ENCODE results near the gene CRYBG1.

CRYBG1 gene

GRCh38 chr6:106473812-106474211 lies 113.3 kb downstream of the CRYBG1 start:
- TF ChIP-seq CEBPB (IDR thresholded peaks at IDR 0.05) (no peak), REST (IDR thresholded peaks at IDR 0.05; ENCODE audit: low read depth) (no peak), ZBTB7A (IDR thresholded peaks at IDR 0.05; ENCODE audit: low read depth) (no peak), CREB1 (IDR thresholded peaks at IDR 0.05; ENCODE audit: low read depth) (no peak), TEAD4 (IDR thresholded peaks at IDR 0.05) (no peak), EP300 (IDR thresholded peaks at IDR 0.05; ENCODE audit: borderline replicate concordance) (no peak), FOXM1 (IDR thresholded peaks at IDR 0.05; ENCODE audit: borderline replicate concordance, low read depth) (no peak), YY1 (IDR thresholded peaks at IDR 0.05; ENCODE audit: low read depth) (no peak)

GRCh38 chr6:106474466-106474865 lies 113.9 kb downstream of the CRYBG1 start:
- TF ChIP-seq EGR1 (IDR thresholded peaks at IDR 0.05): no peak
- TF ChIP-seq TEAD4 (IDR thresholded peaks at IDR 0.05): no peak

- no peak for TF ChIP-seq TAF1 (IDR thresholded peaks at IDR 0.05; ENCODE audit: low read depth)
- TF ChIP-seq EGR1 (IDR thresholded peaks at IDR 0.05): no peak
- TF ChIP-seq REST (IDR thresholded peaks at IDR 0.05; ENCODE audit: low read depth): no peak
- TF ChIP-seq USF1 (IDR thresholded peaks at IDR 0.05): no peak
- TF ChIP-seq TEAD4 (IDR thresholded peaks at IDR 0.05): no peak
- no peak for TF ChIP-seq FOXM1 (IDR thresholded peaks at IDR 0.05; ENCODE audit: borderline replicate concordance, low read depth)
- no peak for TF ChIP-seq RAD21 (IDR thresholded peaks at IDR 0.05; ENCODE audit: low read depth)
- no peak for TF ChIP-seq CEBPB (IDR thresholded peaks at IDR 0.05)
- no peak for TF ChIP-seq EP300 (IDR thresholded peaks at IDR 0.05; ENCODE audit: borderline replicate concordance)
- TF ChIP-seq CREB1 (IDR thresholded peaks at IDR 0.05; ENCODE audit: low read depth): no peak
- TF ChIP-seq TCF12 (IDR thresholded peaks at IDR 0.05; ENCODE audit: low read depth): no peak
- no peak for TF ChIP-seq ZBTB7A (IDR thresholded peaks at IDR 0.05; ENCODE audit: low read depth)
- no peak for TF ChIP-seq YY1 (IDR thresholded peaks at IDR 0.05; ENCODE audit: low read depth)
- TF ChIP-seq MAX (IDR thresholded peaks at IDR 0.05): no peak
These were observed 114.8 kb downstream of the CRYBG1 start for GRCh38 chr6:106475284-106475683.

GRCh38 chr6:106476331-106477105 lies 116.0 kb downstream of the CRYBG1 start:
- TF ChIP-seq USF1 (IDR thresholded peaks at IDR 0.05) (no peak), CREB1 (IDR thresholded peaks at IDR 0.05; ENCODE audit: low read depth) (no peak), MAX (IDR thresholded peaks at IDR 0.05) (no peak), TCF12 (IDR thresholded peaks at IDR 0.05; ENCODE audit: low read depth) (no peak), YY1 (IDR thresholded peaks at IDR 0.05; ENCODE audit: low read depth) (no peak), REST (IDR thresholded peaks at IDR 0.05; ENCODE audit: low read depth) (no peak), RAD21 (IDR thresholded peaks at IDR 0.05; ENCODE audit: low read depth) (no peak), ZBTB7A (IDR thresholded peaks at IDR 0.05; ENCODE audit: low read depth) (no peak), EP300 (IDR thresholded peaks at IDR 0.05; ENCODE audit: borderline replicate concordance) (no peak)

- TF ChIP-seq MAX (IDR thresholded peaks at IDR 0.05) (no peak), EP300 (IDR thresholded peaks at IDR 0.05; ENCODE audit: borderline replicate concordance) (no peak), CREB1 (IDR thresholded peaks at IDR 0.05; ENCODE audit: low read depth) (no peak), RAD21 (IDR thresholded peaks at IDR 0.05; ENCODE audit: low read depth) (no peak), TAF1 (IDR thresholded peaks at IDR 0.05; ENCODE audit: low read depth) (no peak), ZBTB7A (IDR thresholded peaks at IDR 0.05; ENCODE audit: low read depth) (no peak), YY1 (IDR thresholded peaks at IDR 0.05; ENCODE audit: low read depth) (no peak), EGR1 (IDR thresholded peaks at IDR 0.05) (no peak), REST (IDR thresholded peaks at IDR 0.05; ENCODE audit: low read depth) (no peak)
These were observed 116.6 kb downstream of the CRYBG1 start for GRCh38 chr6:106477146-106477545.

All from Ishikawa (cell line).